Tongue (tissue), 3 donors: ENCODE results near the gene MPEG1. TPM values are rescaled to one million over a fixed set of nuclear protein-coding genes. Genes with fewer than 3 reads are reported as not detected.

Experiments
- DNase-seq: peaks from one replicate; pipeline ENCODE4 v3.0.0-alpha.2; 2015
- small RNA-seq: library from RNA; depleted of rRNA; stranded (forward); fragments of <200 nt; gene quantifications from one replicate; pipeline ENCODE3, GENCODE V24; 2014; ENCODE audit warnings: low replicate concordance
- total RNA-seq: library from RNA; depleted of rRNA; stranded (reverse); fragments of >200 nt; gene quantifications from one replicate; pipeline ENCODE4 v1.2.3, GENCODE V29; 2014

The MPEG1 gene
- total RNA-seq, 1 donor from 2014 or later: 7.5 TPM

- DNase-seq: no peak
Observed at GRCh38 chr11:59164028-59164427, 48.7 kb downstream of the MPEG1 start.

Small RNA genes within 50 kb of the gene (small RNA-seq; reads per million reads assigned to genes)
- gene RN7SL42P: not detected

Other genes starting within 250 kb of the MPEG1 start
- gene GLYATL1B, start 126.6 kb downstream of the MPEG1 start, total RNA-seq: not detected
- 12.0 TPM for gene FAM111B, start 105.7 kb downstream of the MPEG1 start, total RNA-seq
- gene FAM111A, start 70.1 kb downstream of the MPEG1 start, total RNA-seq: 38.4 TPM
- gene DTX4, start 40.8 kb downstream of the MPEG1 start, total RNA-seq: 14.8 TPM
- gene OR5AN1, start 146.0 kb upstream of the MPEG1 start, total RNA-seq: not detected
- gene OR5A2, start 213.5 kb upstream of the MPEG1 start, total RNA-seq: not detected
- gene OR5A1, start 223.5 kb upstream of the MPEG1 start, total RNA-seq: not detected
- gene OR4D6, start 244.0 kb upstream of the MPEG1 start, total RNA-seq: not detected